HG03066 (cell line): ENCODE data around the gene OR11L1.

ENCODE experiments used
- ATAC-seq: cut with Tn5 transposase; IDR thresholded peaks from one replicate; pipeline ENCODE4 v1.9.1; 2021; ENCODE audit warnings: low read depth; ENCODE audit not compliant: unreplicated experiment

OR11L1 gene

DNA sequence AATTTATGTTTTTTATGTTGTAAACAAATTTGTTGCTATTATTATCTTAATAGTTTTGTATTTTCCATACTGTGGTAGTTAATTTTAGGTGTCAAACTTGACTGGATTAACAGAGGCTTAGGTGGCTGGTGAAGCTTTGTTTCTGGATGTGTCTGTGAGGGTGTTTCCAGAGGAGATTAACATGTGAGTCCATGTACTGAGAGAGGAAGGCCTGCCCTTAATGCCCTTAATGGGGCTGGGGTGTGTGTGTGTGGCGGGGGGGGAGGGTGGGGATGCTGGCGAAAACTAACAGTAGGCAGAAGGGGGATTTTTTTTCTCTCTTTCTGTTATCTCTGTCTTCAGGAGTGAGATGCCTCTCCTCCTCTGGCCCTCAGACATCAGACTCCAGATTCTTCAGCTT, 19.6 kb downstream of the OR11L1 start:
- no peak for ATAC-seq

DNA sequence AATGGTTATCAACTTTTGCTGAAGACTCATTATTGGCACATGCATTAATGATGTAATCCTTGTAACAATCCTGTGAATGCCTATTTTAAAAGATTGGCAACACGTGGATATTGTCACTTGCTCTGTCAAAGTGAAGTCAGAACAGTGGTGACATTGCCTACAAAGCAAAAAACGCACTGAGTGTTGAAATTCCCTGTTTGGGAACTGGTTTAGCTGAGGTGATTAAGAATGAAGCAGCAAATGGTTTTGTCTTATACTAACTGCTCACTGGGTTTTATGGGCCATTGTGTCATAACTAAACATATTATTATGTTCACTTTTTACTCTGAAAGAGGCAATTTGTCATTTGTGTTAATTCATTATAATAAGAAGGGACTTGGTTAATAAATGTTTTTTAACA, 29.1 kb downstream of the OR11L1 start:
- ATAC-seq, result no peak

DNA sequence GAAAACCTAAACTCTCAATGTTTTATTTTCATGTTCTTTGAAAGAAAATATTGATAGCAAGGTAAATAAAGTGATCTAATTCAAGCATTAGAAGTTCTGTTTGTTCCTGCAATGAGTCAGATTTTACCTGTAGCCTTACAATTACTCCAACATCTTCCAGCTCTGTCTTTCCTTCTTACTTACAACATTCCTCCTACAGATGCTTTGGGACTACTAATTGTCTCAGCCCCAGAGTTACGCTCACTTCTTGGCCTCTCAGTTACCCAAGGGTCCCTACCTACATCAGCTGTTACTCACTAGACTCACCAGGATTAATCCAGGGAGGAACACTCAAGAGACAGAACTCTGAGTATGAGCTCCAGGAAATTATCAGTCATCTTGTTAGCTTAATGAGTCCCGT, 44.2 kb downstream of the OR11L1 start:
- ATAC-seq, result no peak
